ENCODE measurements around the gene AKAP13. TPM values are rescaled to one million over a fixed set of nuclear protein-coding genes. Genes with fewer than 3 reads are reported as not detected.

Gene AKAP13
- total RNA-seq, 3 donors from 2014 or later = 198 to 331 (median 259) TPM

GRCh38 chr15:85741021-85741421 is 360.6 kb downstream of the AKAP13 start:
- Histone ChIP-seq H3K4me1 (no peaks in the 10 kb centered on the region), H3K27ac (no peak overlapping the region), H3K27me3 (no peaks in the 10 kb centered on the region), H3K4me3 (no peak overlapping the region), H3K36me3 (peaks cover 14% of the 10 kb centered on the region), H3K9me3 (no peaks in the 10 kb centered on the region)
- TF ChIP-seq POLR2AphosphoS5 (IDR thresholded peaks at IDR 0.05) (no peak), POLR2A (IDR thresholded peaks at IDR 0.05) (no peak), CTCF (IDR thresholded peaks at IDR 0.05) (no peak)
- DNase-seq (ENCODE audit: low spot score in 2 of 2) = no peak
- intact Hi-C loops (cut with DNase I; ENCODE audit: low total_unique reads) = no loop called here

GRCh38 chr15:85741662-85742061 is 361.3 kb downstream of the AKAP13 start:
- H3K27ac ChIP-seq = no peak overlapping the region
- DNase-seq (ENCODE audit: low spot score in 2 of 2) = no peak
- TF ChIP-seq POLR2AphosphoS5 (IDR thresholded peaks at IDR 0.05) = no peak
- no peak for TF ChIP-seq CTCF (IDR thresholded peaks at IDR 0.05)
- TF ChIP-seq POLR2A (IDR thresholded peaks at IDR 0.05) = no peak
- H3K27me3 ChIP-seq = no peaks in the 10 kb centered on the region
- no peaks in the 10 kb centered on the region for H3K4me1 ChIP-seq
- H3K9me3 ChIP-seq = no peaks in the 10 kb centered on the region
- intact Hi-C loops (cut with DNase I; ENCODE audit: low total_unique reads) = no loop called here
- no peak overlapping the region for H3K4me3 ChIP-seq
- H3K36me3 ChIP-seq = peaks cover 14% of the 10 kb centered on the region

GRCh38 chr15:85742186-85742821 is 361.9 kb downstream of the AKAP13 start:
- Histone ChIP-seq H3K4me3 (no peak overlapping the region), H3K27me3 (no peaks in the 10 kb centered on the region), H3K4me1 (no peaks in the 10 kb centered on the region), H3K27ac (no peak overlapping the region), H3K9me3 (no peaks in the 10 kb centered on the region), H3K36me3 (peaks cover 14% of the 10 kb centered on the region)
- intact Hi-C loops (cut with DNase I; ENCODE audit: low total_unique reads) = no loop called here
- no peak for TF ChIP-seq POLR2AphosphoS5 (IDR thresholded peaks at IDR 0.05)
- TF ChIP-seq CTCF (IDR thresholded peaks at IDR 0.05) = no peak
- TF ChIP-seq POLR2A (IDR thresholded peaks at IDR 0.05) = no peak
- DNase-seq (ENCODE audit: low spot score in 2 of 2) = no peak

GRCh38 chr15:85743392-85744055 is 363.1 kb downstream of the AKAP13 start:
- intact Hi-C loops (cut with DNase I; ENCODE audit: low total_unique reads) = no loop called here
- DNase-seq (ENCODE audit: low spot score in 2 of 2) = no peak
- Histone ChIP-seq H3K27ac (peak overlapping the region; percentile 25 to 69), H3K27me3 (no peaks in the 10 kb centered on the region), H3K9me3 (no peaks in the 10 kb centered on the region), H3K4me3 (no peak overlapping the region), H3K36me3 (peaks cover 14% of the 10 kb centered on the region), H3K4me1 (peaks cover 0 to 6% of the 10 kb centered on the region in 2 donors)
- TF ChIP-seq POLR2AphosphoS5 (IDR thresholded peaks at IDR 0.05) = no peak
- no peak for TF ChIP-seq CTCF (IDR thresholded peaks at IDR 0.05)
- TF ChIP-seq POLR2A (IDR thresholded peaks at IDR 0.05) = no peak

- intact Hi-C loops (cut with DNase I; ENCODE audit: low total_unique reads) = no loop called here
- peaks cover 14% of the 10 kb centered on the region for H3K36me3 ChIP-seq
- H3K27ac ChIP-seq = peak overlapping the region in 1 of 2 donors; percentile 69
- H3K9me3 ChIP-seq = no peaks in the 10 kb centered on the region
- DNase-seq (ENCODE audit: low spot score in 2 of 2) = no peak
- no peak overlapping the region for H3K4me3 ChIP-seq
- TF ChIP-seq CTCF (IDR thresholded peaks at IDR 0.05) = no peak
- no peak for TF ChIP-seq POLR2AphosphoS5 (IDR thresholded peaks at IDR 0.05)
- TF ChIP-seq POLR2A (IDR thresholded peaks at IDR 0.05) = no peak
- H3K4me1 ChIP-seq = peaks cover 0 to 9% of the 10 kb centered on the region in 2 donors
- no peaks in the 10 kb centered on the region for H3K27me3 ChIP-seq
Observed at GRCh38 chr15:85744579-85744978, 364.2 kb downstream of the AKAP13 start.

Measured in breast epithelium (tissue), 4 donors.